Right renal pelvis (tissue), 4 donors: ENCODE data around the gene PLCH2. TPM values are rescaled to one million over a fixed set of nuclear protein-coding genes. Genes with fewer than 3 reads are reported as not detected.
"Not testable (repeated sequence)": the region's sequence is repeated elsewhere in the genome, so short reads cannot be mapped to it uniquely, and the experiment has no call there.

Experiments
- DNase-seq, 4 donors: peaks; one replicate each; pipeline ENCODE4 v3.0.0-alpha.2; 2013; ENCODE audit warnings: low read depth in 4 of 4, low spot score in 3 of 4, missing footprints in 1 of 4
- polyA plus RNA-seq, 4 donors: library from polyadenylated mRNA; unstranded; fragments of 120-200 nt; gene quantifications; one replicate each; pipeline ENCODE4 v1.2.1, GENCODE V29; 2013; ENCODE audit not compliant: insufficient read length in 4 of 4

Gene PLCH2
- polyA plus RNA-seq: 1 to 10 TPM in 3 of 4 donors, under 1 TPM in 1; 0.86 to 2.4 (median 1.4) TPM

GRCh38 chr1:2476061-2476999, at the start of gene PLCH2:
TSS of gene PLCH2 (plus strand) at chr1:2476289. CDS start at chr1:2476589, 300 bp downstream.
- DNase-seq: no peak

GRCh38 chr1:2426540-2426939, 49.5 kb upstream of the PLCH2 start:
- no peak for DNase-seq

- no peak for DNase-seq
These were observed 49.0 kb upstream of the PLCH2 start for GRCh38 chr1:2427051-2427450.

- DNase-seq: no peak
These were observed 48.1 kb upstream of the PLCH2 start for GRCh38 chr1:2427976-2428375.

GRCh38 chr1:2428490-2428889, 47.6 kb upstream of the PLCH2 start:
- DNase-seq: no peak

- DNase-seq: no peak
These were observed 46.1 kb upstream of the PLCH2 start for GRCh38 chr1:2429780-2430591.

- no peak for DNase-seq
These were observed 45.5 kb upstream of the PLCH2 start for GRCh38 chr1:2430592-2430973.

- DNase-seq: no peak
These were observed 45.0 kb upstream of the PLCH2 start for GRCh38 chr1:2431103-2431502.

GRCh38 chr1:2431518-2431917, 44.6 kb upstream of the PLCH2 start:
- no peak for DNase-seq

- DNase-seq: no peak
These were observed 43.6 kb upstream of the PLCH2 start for GRCh38 chr1:2432441-2432844.

GRCh38 chr1:2433196-2433595, 42.9 kb upstream of the PLCH2 start:
- DNase-seq: no peak

GRCh38 chr1:2433936-2434655, 42.0 kb upstream of the PLCH2 start:
- no peak for DNase-seq

GRCh38 chr1:2435091-2435490, 41.0 kb upstream of the PLCH2 start:
- DNase-seq: no peak

- DNase-seq: no peak
These were observed 40.2 kb upstream of the PLCH2 start for GRCh38 chr1:2435746-2436355.

- no peak for DNase-seq
These were observed 39.2 kb upstream of the PLCH2 start for GRCh38 chr1:2436876-2437275.

GRCh38 chr1:2437617-2438016, 38.5 kb upstream of the PLCH2 start:
- DNase-seq: no peak

GRCh38 chr1:2438038-2438437, 38.1 kb upstream of the PLCH2 start:
- no peak for DNase-seq

GRCh38 chr1:2438641-2439040, 37.4 kb upstream of the PLCH2 start:
- no peak for DNase-seq

- no peak for DNase-seq
These were observed 36.7 kb upstream of the PLCH2 start for GRCh38 chr1:2439369-2439768.

- DNase-seq: not testable (repeated sequence)
These were observed 35.7 kb upstream of the PLCH2 start for GRCh38 chr1:2440346-2440745.
